ENCODE results near the gene PKDREJ. TPM values are rescaled to one million over a fixed set of nuclear protein-coding genes. Genes with fewer than 3 reads are reported as not detected.

Gene PKDREJ
- total and polyA plus RNA-seq, 7 donors = under 0.01 to 0.03 TPM; not detected in 5

GRCh38 chr22:46260038-46260437, 3.1 kb downstream of the PKDREJ start:
- 83 to 90% (median 86%) methylated on average over 6 of the region's 6 CpGs for WGBS, 3 donors
- no peak overlapping the region for H3K4me3 ChIP-seq
- ATAC-seq (no peak), DNase-seq (peak in 1 of 2 donors; percentile 12)
- peaks cover 15% of the 10 kb centered on the region for H3K4me1 ChIP-seq
- H3K27me3 ChIP-seq (ENCODE audit: insufficient read depth in 3 of 3, low read length in 2 of 3) = no peaks in the 10 kb centered on the region
- no peaks in the 10 kb centered on the region for H3K9me3 ChIP-seq
- H3K36me3 ChIP-seq (ENCODE audit: insufficient read depth in 1 of 2, low read depth in 1 of 2) = no peaks in the 10 kb centered on the region
- intact Hi-C loops (cut with DNase I) = no loop called here
- no peak overlapping the region for H3K27ac ChIP-seq
- no peak for TF ChIP-seq CTCF (IDR thresholded peaks at IDR 0.05)

- 73 to 82% (median 75%) methylated on average over 12 of the region's 12 CpGs for WGBS, 3 donors
- intact Hi-C loops (cut with DNase I) = no loop called here
- Histone ChIP-seq H3K27ac (no peak overlapping the region), H3K36me3 (ENCODE audit: insufficient read depth in 1 of 2, low read depth in 1 of 2) (no peaks in the 10 kb centered on the region), H3K9me3 (no peaks in the 10 kb centered on the region), H3K4me1 (peaks cover 15% of the 10 kb centered on the region), H3K4me3 (no peak overlapping the region), H3K27me3 (ENCODE audit: insufficient read depth in 3 of 3, low read length in 2 of 3) (no peaks in the 10 kb centered on the region)
- ATAC-seq (no peak), DNase-seq (peak in 1 of 2 donors; percentile 33)
- no peak for TF ChIP-seq CTCF (IDR thresholded peaks at IDR 0.05)
Observed at GRCh38 chr22:46259374-46259773, 3.8 kb downstream of the PKDREJ start.

- Histone ChIP-seq H3K36me3 (ENCODE audit: insufficient read depth in 1 of 2, low read depth in 1 of 2) (no peaks in the 10 kb centered on the region), H3K9me3 (no peaks in the 10 kb centered on the region), H3K4me1 (peaks cover 22% of the 10 kb centered on the region), H3K27me3 (ENCODE audit: insufficient read depth in 3 of 3, low read length in 2 of 3) (no peaks in the 10 kb centered on the region), H3K27ac (peak overlapping the region; percentile 15), H3K4me3 (no peak overlapping the region)
- intact Hi-C loops (cut with DNase I) = no loop called here
- WGBS, 3 donors = 27 to 48% (median 32%) methylated on average over 8 of the region's 8 CpGs
- TF ChIP-seq CTCF (IDR thresholded peaks at IDR 0.05) = no peak
- peak; percentile 40 to 86 (median 68) for ATAC-seq
- DNase-seq = no peak
Observed at GRCh38 chr22:46256358-46256958, 6.7 kb downstream of the PKDREJ start.

- no peaks in the 10 kb centered on the region for H3K27me3 ChIP-seq (ENCODE audit: insufficient read depth in 3 of 3, low read length in 2 of 3)
- WGBS, 3 donors = 91 to 92% (median 91%) methylated on average over 9 of the region's 9 CpGs
- H3K9me3 ChIP-seq = no peaks in the 10 kb centered on the region
- ATAC-seq = no peak
- intact Hi-C loops (cut with DNase I) = loop anchor here in 1 of 2 donors (5.0 kb wide), 1 partner anchor 105 kb away; no protein-coding TSS in a partner anchor
- no peak overlapping the region for H3K27ac ChIP-seq
- no peak for TF ChIP-seq CTCF (IDR thresholded peaks at IDR 0.05)
- peak overlapping the region; percentile 97 for H3K4me3 ChIP-seq
- peaks cover 33% of the 10 kb centered on the region for H3K4me1 ChIP-seq
- no peaks in the 10 kb centered on the region for H3K36me3 ChIP-seq (ENCODE audit: insufficient read depth in 1 of 2, low read depth in 1 of 2)
- no peak for DNase-seq
Observed at GRCh38 chr22:46251816-46252380, 11.2 kb downstream of the PKDREJ start.
